ENCODE data around the gene SPEF1.

The SPEF1 gene

GRCh38 chr20:3752386-3752759, 28.9 kb downstream of the SPEF1 start:
- no peak for TF ChIP-seq CTCF (IDR thresholded peaks at IDR 0.05; ENCODE audit: control extremely low read depth, extremely low read depth, low read depth, missing control alignments)
- no peak for DNase-seq (ENCODE audit: extremely low spot score)
- ChIA-PET POLR2A (no interaction called here), CTCF (interaction anchor here (0.7 to 6.5 kb wide), 15 partner anchors 10 to 319 kb away, joined by 3 to 60 read pairs (median 3); partner anchors contain the start of genes ADISSP, AP5S1 and SPEF1)

- CTCF ChIA-PET, result interaction anchor here (0.9 to 6.5 kb wide), 13 partner anchors 9 to 320 kb away, joined by 3 to 60 read pairs (median 5); partner anchors contain the start of genes ADISSP, AP5S1 and CENPB
- no peak for TF ChIP-seq CTCF (IDR thresholded peaks at IDR 0.05; ENCODE audit: control extremely low read depth, extremely low read depth, low read depth, missing control alignments)
- POLR2A ChIA-PET, result no interaction called here
- peak; percentile 71 for DNase-seq (ENCODE audit: extremely low spot score)
These were observed 29.4 kb downstream of the SPEF1 start for GRCh38 chr20:3751675-3752385.

GRCh38 chr20:3751305-3751674, 30.0 kb downstream of the SPEF1 start:
- DNase-seq (ENCODE audit: extremely low spot score), result no peak
- ChIA-PET POLR2A (no interaction called here), CTCF (interaction anchor here (0.7 to 3.0 kb wide), 10 partner anchors 9 to 331 kb away, joined by 3 to 11 read pairs (median 4); partner anchors contain the start of genes ADISSP and CENPB)
- no peak for TF ChIP-seq CTCF (IDR thresholded peaks at IDR 0.05; ENCODE audit: control extremely low read depth, extremely low read depth, low read depth, missing control alignments)

- ChIA-PET CTCF (interaction anchor here (1.1 to 4.3 kb wide), 6 partner anchors 9 to 322 kb away, joined by 3 to 21 read pairs (median 6); no protein-coding TSS in a partner anchor), POLR2A (no interaction called here)
- DNase-seq (ENCODE audit: extremely low spot score), result peak; percentile 72
- TF ChIP-seq CTCF (IDR thresholded peaks at IDR 0.05; ENCODE audit: control extremely low read depth, extremely low read depth, low read depth, missing control alignments), result peak; percentile 32
These were observed 31.3 kb downstream of the SPEF1 start for GRCh38 chr20:3749689-3750531.

- no peak for TF ChIP-seq CTCF (IDR thresholded peaks at IDR 0.05; ENCODE audit: control extremely low read depth, extremely low read depth, low read depth, missing control alignments)
- no peak for DNase-seq (ENCODE audit: extremely low spot score)
- CTCF ChIA-PET, result interaction anchor here (1.3 to 4.3 kb wide), 4 partner anchors 9 to 186 kb away, joined by 4 to 21 read pairs (median 8); no protein-coding TSS in a partner anchor
- POLR2A ChIA-PET, result no interaction called here
These were observed 32.1 kb downstream of the SPEF1 start for GRCh38 chr20:3749087-3749688.

GRCh38 chr20:3748073-3748472, 33.2 kb downstream of the SPEF1 start:
- ChIA-PET POLR2A (no interaction called here), CTCF (interaction anchor here (1.1 to 4.3 kb wide), 6 partner anchors 10 to 324 kb away, joined by 3 to 21 read pairs (median 4); no protein-coding TSS in a partner anchor)
- no peak for DNase-seq (ENCODE audit: extremely low spot score)
- no peak for TF ChIP-seq CTCF (IDR thresholded peaks at IDR 0.05; ENCODE audit: control extremely low read depth, extremely low read depth, low read depth, missing control alignments)
